HCT116 (cell line): ENCODE results near the gene FAM222B. TPM values are rescaled to one million over a fixed set of nuclear protein-coding genes. Genes with fewer than 3 reads are reported as not detected.

Source experiments
- ATAC-seq: fragments of 200-7000 bp; cut with Tn5 transposase; 2 replicates; pipeline ENCODE4 v1.9.1; 2020; ENCODE audit warnings: mild to moderate bottlenecking, moderate library complexity
- BruUV-seq: library from RNA; stranded (reverse); fragments of 400-500 nt; replicated peaks from 2 replicates; lab custom pipeline; 2021; lab: Mats Ljungman, UMichigan
- CTCF ChIA-PET: fragments of 300-600 bp; sonication (Branson Sonifier 250); formaldehyde crosslinking; loops from one replicate; lab custom pipeline; 2021; ENCODE audit warnings: antibody characterized with exemption; lab: Charles Lee
- POLR2A ChIA-PET: fragments of 300-600, 350-600 bp; sonication (Branson Sonifier 250); formaldehyde crosslinking; loops from one replicate; lab custom pipeline; 2021; ENCODE audit warnings: antibody characterized with exemption; lab: Charles Lee
- RAD21 ChIA-PET, 2 experiments: fragments of 300-600 bp; sonication (Branson Sonifier 250); formaldehyde crosslinking; loops; one replicate each; lab custom pipeline; 2023; ENCODE audit warnings: low total read pairs in 2 of 2; ENCODE audit not compliant: uncharacterized antibody in 2 of 2, unreplicated experiment in 2 of 2, low non-redundant PET in 1 of 2; lab: Charles Lee
- DNase-seq: peaks from one replicate; pipeline ENCODE4 v3.0.0-alpha.2; 2010; ENCODE audit warnings: low read depth, low spot score
- H2AFZ ChIP-seq: fragments of 200-600 bp; shearing (Covaris generic), sonication (generic); 2 replicates; pipeline ENCODE4 v1.6.1; 2017; ENCODE audit warnings: low read depth, mixed run types, mixed read lengths, antibody characterized with exemption, low read length; ENCODE audit not compliant: poor library complexity, severe bottlenecking
- H3K27ac ChIP-seq: 2 replicates; pipeline ENCODE4 v1.5.1; 2012; ENCODE audit warnings: low read depth, low read length
- H3K27me3 ChIP-seq: fragments of 200-600 bp; sonication (generic); 2 replicates; pipeline ENCODE4 v1.6.1; 2016; ENCODE audit warnings: mixed run types, low read length, mixed read lengths; ENCODE audit not compliant: insufficient read depth
- H3K36me3 ChIP-seq, 2 experiments: fragments of 200-500 bp in 1 of 2; fragments of 200-600 bp in 1 of 2; sonication (Bioruptor generic) in 1 of 2; sonication (generic) in 1 of 2; 2 replicates each; pipeline versions ENCODE4 v1.5.1 to v1.6.1; 2014 to 2016; ENCODE audit warnings: low read length in 2 of 2, inconsistent platforms in 1 of 2, mixed read lengths in 1 of 2, mixed run types in 1 of 2; ENCODE audit not compliant: insufficient read depth in 2 of 2, control insufficient read depth in 1 of 2
- H3K4me1 ChIP-seq, 2 experiments: fragments of 200-600 bp in 1 of 2; sonication (generic) in 1 of 2; 2 replicates each; pipeline versions ENCODE4 v1.5.1 to v1.6.1; 2012 to 2017; ENCODE audit warnings: low read length in 2 of 2, inconsistent platforms in 1 of 2, mild to moderate bottlenecking in 1 of 2, mixed read lengths in 1 of 2, mixed run types in 1 of 2, moderate library complexity in 1 of 2; ENCODE audit not compliant: insufficient read depth in 2 of 2, control insufficient read depth in 1 of 2
- H3K4me2 ChIP-seq: fragments of 200-600 bp; sonication (generic); 2 replicates; pipeline ENCODE4 v1.6.1; 2017; ENCODE audit warnings: mixed run types, low read length, mixed read lengths
- H3K4me3 ChIP-seq, 2 experiments: fragments of 200-600 bp in 1 of 2; sonication (generic) in 1 of 2; replicated peaks in 1 of 2; 2 replicates each; pipeline ENCODE4 v1.5.1; 2011 to 2016; ENCODE audit warnings: low read length in 2 of 2, control low read depth in 1 of 2, low read depth in 1 of 2, mild to moderate bottlenecking in 1 of 2, mixed read lengths in 1 of 2, mixed run types in 1 of 2
- H3K79me2 ChIP-seq: fragments of 200-600 bp; sonication (generic); 2 replicates; pipeline ENCODE4 v1.6.1; 2017; ENCODE audit warnings: mild to moderate bottlenecking, mixed run types, low read length, moderate library complexity, mixed read lengths; ENCODE audit not compliant: insufficient read depth
- H3K9ac ChIP-seq: fragments of 200-600 bp; sonication (generic); 2 replicates; pipeline ENCODE4 v1.6.1; 2016; ENCODE audit warnings: low read length, mixed read lengths
- H3K9me2 ChIP-seq: fragments of 200-600 bp; sonication (generic), shearing (Covaris generic); 2 replicates; pipeline ENCODE4 v1.6.1; 2017; ENCODE audit warnings: mixed run types, mild to moderate bottlenecking, moderate library complexity; ENCODE audit not compliant: insufficient read depth
- H3K9me3 ChIP-seq, 2 experiments: fragments of 200-500 bp in 1 of 2; fragments of 200-600 bp in 1 of 2; sonication (Bioruptor generic) in 1 of 2; sonication (generic) in 1 of 2; 2 replicates each; pipeline ENCODE4 v1.6.1; 2014 to 2017; ENCODE audit warnings: low read length in 2 of 2, mixed read lengths in 2 of 2, inconsistent platforms in 1 of 2, low read depth in 1 of 2, mild to moderate bottlenecking in 1 of 2, mixed run types in 1 of 2, moderate library complexity in 1 of 2; ENCODE audit not compliant: control insufficient read depth in 1 of 2, insufficient read depth in 1 of 2
- H4K20me1 ChIP-seq: fragments of 200-600 bp; sonication (generic), shearing (Covaris generic); 2 replicates; pipeline ENCODE4 v1.6.1; 2017; ENCODE audit warnings: mixed run types, mild to moderate bottlenecking, moderate library complexity; ENCODE audit not compliant: insufficient read depth
- CBX3 ChIP-seq: IDR thresholded peaks from 2 replicates; pipeline ENCODE4 v1.6.1; 2012; ENCODE audit warnings: low read depth
- FOSL1 ChIP-seq: IDR thresholded peaks from 2 replicates; pipeline ENCODE4 v1.6.1; 2012; ENCODE audit warnings: low read depth
- SIN3A ChIP-seq: IDR thresholded peaks from 2 replicates; pipeline ENCODE4 v1.6.1; 2012; ENCODE audit warnings: low read depth
- ZBTB33 ChIP-seq: IDR thresholded peaks from 2 replicates; pipeline ENCODE4 v1.6.1; 2011; ENCODE audit warnings: mild to moderate bottlenecking, low read length, moderate library complexity; ENCODE audit not compliant: insufficient replicate concordance; ENCODE audit errors: extremely low read depth
- intact Hi-C: fragments of 100-400 bp; cut with micrococcal nuclease; formaldehyde crosslinking; loops from 2 replicates; pipeline ENCODE4 v1.10.0; 2022
- total RNA-seq: library from RNA; stranded (reverse); gene quantifications from one replicate; pipeline ENCODE4 v1.2.1, GENCODE V29; 2021; ENCODE audit not compliant: unreplicated experiment

Gene FAM222B
- total RNA-seq, 1 experiment from 2014 or later: 22.7 TPM

GRCh38 chr17:28758411-28759121 is 84.0 kb downstream of the FAM222B start:
- ATAC-seq: no peak

More at GRCh38 chr17:28758411-28759121, 84.0 kb downstream of the FAM222B start:
- H2AFZ ChIP-seq: no peak overlapping the region
- peaks cover 13 to 17% of the 10 kb centered on the region in 2 experiments; a peak in 3 of 4 replicates for H3K36me3 ChIP-seq
- no peak overlapping the region for H3K4me2 ChIP-seq
- no peaks in the 10 kb centered on the region for H3K9me3 ChIP-seq
- no peak overlapping the region for H3K4me3 ChIP-seq
- TF ChIP-seq ZBTB33 (no peak), SIN3A (no peak), FOSL1 (no peak), CBX3 (no peak)
- ChIA-PET POLR2A (no interaction called here), RAD21 (no interaction called here), CTCF (no interaction called here)
- H3K9me2 ChIP-seq: no peaks in the 10 kb centered on the region
- peaks cover 8% of the 10 kb centered on the region; the same call in 1 of the 2 replicates for H3K79me2 ChIP-seq
- peaks cover 2 to 19% of the 10 kb centered on the region in 2 experiments; a peak in 3 of 4 replicates for H3K4me1 ChIP-seq
- no peak for DNase-seq
- no peak overlapping the region for H3K27ac ChIP-seq
- BruUV-seq: no TSS peak
- no peak overlapping the region for H3K9ac ChIP-seq
- no peaks in the 10 kb centered on the region for H4K20me1 ChIP-seq
- intact Hi-C loops: no loop called here
- H3K27me3 ChIP-seq: no peaks in the 10 kb centered on the region
